Measurements from ENCODE around the gene PFN2. TPM values are rescaled to one million over a fixed set of nuclear protein-coding genes. Genes with fewer than 3 reads are reported as not detected.
A peak's percentile ranks its signal among the peaks of the same experiment; 100 is the strongest.

Gene PFN2
- total RNA-seq, 1 donor from 2014 or later, result 40.8 TPM

GRCh38 chr3:149965278-149965677 is 5.4 kb downstream of the PFN2 start:
- no peak for TF ChIP-seq CTCF (IDR thresholded peaks at IDR 0.05; ENCODE audit: borderline replicate concordance)
- no peaks in the 10 kb centered on the region for H3K27me3 ChIP-seq (ENCODE audit: low read depth)
- intact Hi-C loops (cut with micrococcal nuclease), result loop anchor here (5.0 to 10.0 kb wide), 2 partner anchors 217 to 250 kb away; no protein-coding TSS in a partner anchor
- H3K9me3 ChIP-seq (replicated peaks), result no peaks in the 10 kb centered on the region
- no peak overlapping the region for H3K27ac ChIP-seq (replicated peaks)
- peaks cover 78% of the 10 kb centered on the region for H3K4me1 ChIP-seq
- no peak for DNase-seq
- no peak overlapping the region for H3K4me3 ChIP-seq
- peaks cover 15% of the 10 kb centered on the region for H3K36me3 ChIP-seq

- Histone ChIP-seq H3K4me3 (no peak overlapping the region), H3K27me3 (ENCODE audit: low read depth) (no peaks in the 10 kb centered on the region), H3K36me3 (peaks cover 15% of the 10 kb centered on the region), H3K9me3 (replicated peaks) (no peaks in the 10 kb centered on the region), H3K27ac (replicated peaks) (peak overlapping the region; percentile 4), H3K4me1 (peaks cover 69% of the 10 kb centered on the region)
- no peak for TF ChIP-seq CTCF (IDR thresholded peaks at IDR 0.05; ENCODE audit: borderline replicate concordance)
- intact Hi-C loops (cut with micrococcal nuclease), result loop anchor here (10.0 kb wide), 1 partner anchor 251 kb away; no protein-coding TSS in a partner anchor
- DNase-seq, result no peak
Observed at GRCh38 chr3:149964291-149964690, 6.4 kb downstream of the PFN2 start.

- DNase-seq, result no peak
- Histone ChIP-seq H3K4me3 (no peak overlapping the region), H3K9me3 (replicated peaks) (no peaks in the 10 kb centered on the region), H3K4me1 (peaks cover 65% of the 10 kb centered on the region), H3K27ac (replicated peaks) (no peak overlapping the region), H3K27me3 (ENCODE audit: low read depth) (no peaks in the 10 kb centered on the region), H3K36me3 (peaks cover 15% of the 10 kb centered on the region)
- TF ChIP-seq CTCF (IDR thresholded peaks at IDR 0.05; ENCODE audit: borderline replicate concordance), result no peak
- intact Hi-C loops (cut with micrococcal nuclease), result loop anchor here (10.0 kb wide), 1 partner anchor 251 kb away; no protein-coding TSS in a partner anchor
Observed at GRCh38 chr3:149963485-149963884, 7.2 kb downstream of the PFN2 start.

GRCh38 chr3:149959443-149959842 is 11.3 kb downstream of the PFN2 start:
- Histone ChIP-seq H3K4me3 (no peak overlapping the region), H3K4me1 (peaks cover 50% of the 10 kb centered on the region), H3K9me3 (replicated peaks) (no peaks in the 10 kb centered on the region), H3K27ac (replicated peaks) (no peak overlapping the region), H3K36me3 (peaks cover 5% of the 10 kb centered on the region), H3K27me3 (ENCODE audit: low read depth) (no peaks in the 10 kb centered on the region)
- intact Hi-C loops (cut with micrococcal nuclease), result no loop called here
- DNase-seq, result no peak
- TF ChIP-seq CTCF (IDR thresholded peaks at IDR 0.05; ENCODE audit: borderline replicate concordance), result no peak

GRCh38 chr3:149958171-149958796 is 12.4 kb downstream of the PFN2 start:
- TF ChIP-seq CTCF (IDR thresholded peaks at IDR 0.05; ENCODE audit: borderline replicate concordance), result no peak
- intact Hi-C loops (cut with micrococcal nuclease), result no loop called here

More at GRCh38 chr3:149958171-149958796, 12.4 kb downstream of the PFN2 start:
- DNase-seq, result no peak
- no peaks in the 10 kb centered on the region for H3K27me3 ChIP-seq (ENCODE audit: low read depth)
- H3K4me1 ChIP-seq, result peaks cover 47% of the 10 kb centered on the region
- peaks cover 5% of the 10 kb centered on the region for H3K36me3 ChIP-seq
- H3K9me3 ChIP-seq (replicated peaks), result no peaks in the 10 kb centered on the region
- H3K27ac ChIP-seq (replicated peaks), result no peak overlapping the region
- no peak overlapping the region for H3K4me3 ChIP-seq

All from left ventricle myocardium inferior (tissue), 1 donor.